NCI-H82 (cell line): ENCODE results near the gene ZNF341.

Experiments used
- DNase-seq: peaks from one replicate; lab custom pipeline; 2025; lab: John Stamatoyannopoulos, UW

ZNF341 gene

GRCh38 chr20:33825340-33826269 is 93.8 kb downstream of the ZNF341 start:
- DNase-seq = no peak

- peak; percentile 54 for DNase-seq
Observed at GRCh38 chr20:33826270-33826897, 94.6 kb downstream of the ZNF341 start.

DNA sequence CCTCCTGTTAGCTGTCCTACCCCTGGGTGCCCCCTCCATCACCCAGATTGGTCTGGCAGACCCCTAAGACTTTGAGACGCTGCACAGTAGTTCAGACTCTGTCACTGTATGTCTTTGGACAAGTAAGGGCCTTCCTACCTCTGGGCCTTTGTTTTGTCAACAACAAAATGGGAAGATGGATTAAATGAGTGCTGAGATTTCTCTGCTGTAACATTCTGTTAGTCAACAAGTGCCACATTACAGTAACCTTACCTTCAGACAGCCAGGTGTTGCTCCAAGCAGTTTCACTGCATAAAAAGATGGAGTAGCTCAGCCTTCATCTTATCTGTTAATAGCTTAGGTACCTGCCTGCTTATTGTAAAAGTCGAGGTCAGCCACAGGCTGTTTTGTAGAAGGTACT is 95.3 kb downstream of the ZNF341 start:
- DNase-seq = no peak

DNA sequence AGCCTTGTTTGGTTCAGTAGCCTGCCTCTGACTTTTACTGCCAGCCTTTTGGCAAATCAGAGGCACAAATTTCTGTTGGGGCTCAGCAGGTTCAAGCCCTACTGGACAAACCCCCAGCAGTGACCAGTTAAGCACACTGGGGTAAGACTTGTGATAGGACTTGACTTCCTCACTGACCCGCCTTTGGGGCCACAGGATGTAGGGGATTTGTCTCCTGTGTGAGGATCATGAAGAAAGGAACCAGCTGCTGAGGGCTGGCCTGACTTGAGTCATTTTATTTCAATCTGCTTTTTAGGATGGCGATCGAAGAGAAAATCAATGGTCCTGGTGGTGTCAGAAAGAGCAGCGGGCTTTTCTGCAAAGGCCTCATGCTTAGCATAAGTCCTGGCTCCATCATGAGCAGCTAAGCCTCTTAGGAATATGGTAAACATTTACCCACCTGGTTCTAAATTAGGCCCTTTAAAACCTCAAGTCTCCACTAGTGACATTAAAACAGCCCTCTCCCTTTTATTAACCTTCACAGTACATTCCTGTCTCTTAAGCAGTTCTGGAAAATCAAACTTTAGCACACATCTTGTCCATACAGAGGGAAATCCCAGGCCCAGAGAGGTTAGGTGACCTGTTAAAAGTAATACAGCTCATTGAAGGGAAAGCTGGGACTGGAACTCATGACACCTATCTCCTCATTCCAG is 96.0 kb downstream of the ZNF341 start:
- peak; percentile 86 for DNase-seq

DNA sequence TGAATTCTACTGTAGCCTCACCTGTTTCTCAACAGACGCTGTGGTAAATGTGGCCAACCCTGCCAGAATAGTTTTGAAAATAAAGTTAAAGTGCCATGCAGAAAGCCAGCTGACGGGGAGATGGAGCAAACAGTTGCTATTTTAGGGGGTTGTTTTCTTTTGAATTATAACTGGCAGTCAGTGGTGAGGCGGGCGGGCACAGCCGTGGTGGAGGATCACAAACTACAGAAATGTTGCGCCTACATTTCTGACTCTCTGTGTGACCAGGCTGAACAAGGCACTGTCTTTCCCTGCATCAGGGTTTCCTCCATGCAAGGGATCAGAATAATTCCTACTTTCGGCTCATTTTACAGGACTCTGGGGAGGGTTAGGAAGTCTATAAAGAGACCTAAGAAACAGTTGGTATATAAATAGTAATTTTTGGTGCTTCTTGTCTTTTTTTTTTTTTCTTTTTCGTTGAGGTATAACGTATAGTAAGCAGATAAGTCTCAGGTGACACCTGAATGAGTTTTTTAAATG is 96.6 kb downstream of the ZNF341 start:
- DNase-seq = no peak

- DNase-seq = peak; percentile 46
Observed at GRCh38 chr20:33828967-33829560, 97.3 kb downstream of the ZNF341 start.

- no peak for DNase-seq
Observed at GRCh38 chr20:33829636-33830035, 97.8 kb downstream of the ZNF341 start.

GRCh38 chr20:33830371-33830770 is 98.6 kb downstream of the ZNF341 start:
- DNase-seq = peak; percentile 91

DNA sequence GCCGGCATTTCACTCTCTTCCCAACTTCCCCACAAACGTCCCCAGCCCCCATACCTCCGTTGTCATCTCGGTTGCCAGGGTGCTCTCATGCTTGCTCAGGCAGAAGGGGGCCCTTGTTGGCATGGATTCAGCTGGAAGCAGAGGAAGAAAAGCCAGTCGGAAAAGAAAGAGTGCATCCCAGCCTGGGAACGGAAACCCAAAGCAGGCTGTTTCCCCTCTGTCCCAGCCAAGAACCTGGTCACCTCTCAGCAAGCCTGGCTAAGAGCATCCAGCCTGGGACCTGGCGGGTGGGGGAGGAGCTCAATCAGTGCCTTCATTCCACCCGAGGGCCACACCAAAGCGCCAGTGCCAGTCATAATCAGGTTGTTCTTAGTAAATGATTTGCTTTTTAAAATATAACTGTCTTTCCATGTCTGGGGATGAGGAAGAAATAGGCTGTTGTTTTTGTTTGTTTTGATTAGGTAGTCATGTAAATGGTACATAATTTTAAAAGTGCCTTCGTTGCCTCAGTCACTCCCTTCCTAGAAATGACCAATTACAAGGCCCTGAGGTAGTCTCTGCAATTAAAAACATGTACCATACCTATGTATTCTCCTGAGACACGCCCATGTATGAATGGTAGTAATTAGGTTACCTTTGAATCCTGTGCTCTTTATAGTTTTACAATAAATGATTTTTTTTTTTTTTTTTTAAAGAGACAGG is 100.5 kb downstream of the ZNF341 start:
- no peak for DNase-seq

GRCh38 chr20:33833333-33833732 is 101.5 kb downstream of the ZNF341 start:
- no peak for DNase-seq

GRCh38 chr20:33835615-33836172 is 103.9 kb downstream of the ZNF341 start:
- peak; percentile 38 for DNase-seq

DNA sequence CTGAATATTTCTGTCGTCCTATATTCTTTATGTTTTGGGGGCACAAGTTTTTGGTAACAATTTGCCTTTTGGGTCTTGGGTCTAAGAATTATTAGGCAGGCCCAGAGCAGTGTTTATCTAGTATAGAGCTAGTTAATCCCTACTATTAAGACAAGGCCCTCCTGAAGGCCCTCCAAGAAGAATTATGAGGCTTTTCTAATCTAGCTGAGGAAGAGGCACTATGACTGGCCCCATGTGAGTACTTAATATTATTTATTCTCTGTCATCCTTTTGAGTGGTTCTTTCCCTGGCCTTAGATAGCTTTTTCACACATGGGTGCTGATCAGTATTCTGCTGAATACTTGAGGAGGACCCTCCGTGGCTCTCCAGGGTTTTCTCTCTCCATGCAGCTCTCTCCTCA is 104.5 kb downstream of the ZNF341 start:
- peak; percentile 62 for DNase-seq

GRCh38 chr20:33837096-33837830 is 105.5 kb downstream of the ZNF341 start:
- DNase-seq = peak; percentile 44

GRCh38 chr20:33838035-33838864 is 106.5 kb downstream of the ZNF341 start:
- DNase-seq = peak; percentile 45

- DNase-seq = no peak
Observed at GRCh38 chr20:33839591-33839990, 107.8 kb downstream of the ZNF341 start.

GRCh38 chr20:33840160-33840559 is 108.4 kb downstream of the ZNF341 start:
- no peak for DNase-seq

DNA sequence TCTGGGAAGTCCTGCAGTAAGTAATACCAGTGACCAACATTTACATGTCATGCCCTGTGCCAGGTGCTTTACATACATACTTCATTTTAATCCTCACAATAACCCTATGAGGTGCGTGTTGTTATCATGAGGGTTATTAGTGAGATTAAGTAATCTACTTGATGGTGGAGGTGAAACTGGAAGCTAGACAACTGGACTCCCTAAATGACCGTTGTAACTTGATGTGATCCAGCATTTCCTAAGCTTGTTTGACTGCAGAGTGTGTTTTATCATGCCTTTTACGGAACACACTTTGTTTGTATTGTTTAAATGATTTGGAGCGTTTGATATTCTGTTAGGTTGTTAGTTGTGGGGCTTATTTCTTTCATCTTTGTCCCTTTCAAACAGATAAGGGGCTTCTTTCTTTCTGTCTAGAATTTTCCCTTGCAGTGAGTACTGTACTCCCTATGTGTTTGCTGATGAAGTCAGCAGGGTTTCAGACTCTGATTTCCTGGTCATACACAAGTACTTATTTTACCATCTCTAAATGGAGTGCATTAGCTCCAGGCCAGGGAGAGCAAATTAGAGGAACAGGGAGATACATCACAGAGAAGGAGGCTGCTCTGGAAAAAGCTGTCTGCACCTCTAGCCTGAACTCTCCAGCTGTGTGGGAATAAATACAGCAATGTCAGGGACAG is 109.1 kb downstream of the ZNF341 start:
- peak; percentile 32 for DNase-seq

DNA sequence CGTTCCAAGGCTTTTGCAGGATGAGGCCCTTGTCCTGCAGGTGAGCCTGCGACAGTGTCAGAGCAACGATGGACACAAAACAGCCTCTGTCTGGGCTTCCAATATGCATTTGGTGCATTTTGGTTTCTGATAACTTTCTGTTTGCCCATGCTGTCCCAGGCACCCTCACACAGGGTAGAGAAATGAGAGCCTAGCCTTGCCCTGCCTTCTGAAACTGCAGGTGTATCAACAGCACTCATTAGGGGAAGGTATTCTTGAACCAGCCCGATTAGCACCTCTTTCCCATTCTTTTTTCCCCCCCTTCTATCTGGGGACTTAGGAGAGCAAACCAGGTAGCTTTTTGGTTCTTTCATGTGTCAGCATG is 109.6 kb downstream of the ZNF341 start:
- DNase-seq = no peak
